HepG2 (cell line): ENCODE measurements around the gene ULK4. TPM values are rescaled to one million over a fixed set of nuclear protein-coding genes. Genes with fewer than 3 reads are reported as not detected.

Experiments
- ARHGAP35 ChIP-seq: sonication (generic); formaldehyde crosslinking; IDR thresholded peaks from 2 replicates; pipeline ENCODE4 v1.9.0; 2022; ENCODE audit warnings: mild to moderate bottlenecking, inconsistent platforms, moderate library complexity, missing genetic modification reagents, borderline replicate concordance
- BATF2 ChIP-seq: sonication (generic); formaldehyde crosslinking; IDR thresholded peaks from 2 replicates; pipeline ENCODE4 v1.8.0; 2022; ENCODE audit warnings: mild to moderate bottlenecking, missing genetic modification reagents, moderate library complexity
- CCDC6 ChIP-seq: sonication (generic); formaldehyde crosslinking; IDR thresholded peaks from 2 replicates; pipeline ENCODE4 v1.8.1; 2022; ENCODE audit warnings: mild to moderate bottlenecking, missing genetic modification reagents, moderate library complexity
- ETV6 ChIP-seq: sonication (generic); formaldehyde crosslinking; conservative IDR thresholded peaks from 2 replicates; pipeline ENCODE4 v1.4.0; 2020; ENCODE audit warnings: missing genetic modification reagents
- HMG20B ChIP-seq: conservative IDR thresholded peaks from 2 replicates; pipeline ENCODE4 v1.6.1; 2016; ENCODE audit warnings: missing genetic modification reagents, missing compliant biosample characterization
- IRX3 ChIP-seq: sonication (generic); formaldehyde crosslinking; IDR thresholded peaks from 2 replicates; pipeline ENCODE4 v1.8.1; 2023; ENCODE audit warnings: mild to moderate bottlenecking, low read depth, missing genetic modification reagents, borderline replicate concordance
- KLF16 ChIP-seq, 2 experiments: sonication (generic) in 1 of 2; formaldehyde crosslinking in 1 of 2; IDR thresholded peaks; 2 replicates each; pipeline versions ENCODE4 v1.6.1 to v1.8.0; 2016 to 2023; ENCODE audit warnings: missing genetic modification reagents in 2 of 2, missing compliant biosample characterization in 1 of 2
- KLF6 ChIP-seq: IDR thresholded peaks from 2 replicates; pipeline ENCODE4 v1.8.0; 2016; ENCODE audit warnings: missing biosample characterization, missing genetic modification reagents
- MAF1 ChIP-seq: sonication (generic); formaldehyde crosslinking; IDR thresholded peaks from 2 replicates; pipeline ENCODE4 v1.5.0; 2020; ENCODE audit warnings: missing genetic modification reagents, borderline replicate concordance
- MTF1 ChIP-seq: sonication (generic); formaldehyde crosslinking; IDR thresholded peaks from 2 replicates; pipeline ENCODE4 v1.5.0; 2020; ENCODE audit warnings: missing genetic modification reagents
- RBFOX2 ChIP-seq: fragments of 200-400 bp; formaldehyde crosslinking; IDR thresholded peaks from 2 replicates; pipeline ENCODE4 v1.6.1; 2017; ENCODE audit warnings: low read depth, mild to moderate bottlenecking, low read length
- SUZ12 ChIP-seq: fragments of 150-350 bp; IDR thresholded peaks from 2 replicates; pipeline ENCODE4 v1.6.1; 2014; ENCODE audit warnings: low read depth, low read length
- TFDP2 ChIP-seq: sonication (generic); formaldehyde crosslinking; IDR thresholded peaks from 2 replicates; pipeline ENCODE4 v1.4.0; 2020; ENCODE audit warnings: missing genetic modification reagents
- THYN1 ChIP-seq: sonication (generic); formaldehyde crosslinking; IDR thresholded peaks from 2 replicates; pipeline ENCODE4 v1.8.1; 2023; ENCODE audit warnings: low read depth, mild to moderate bottlenecking, moderate library complexity, missing genetic modification reagents, borderline replicate concordance
- TIGD3 ChIP-seq: sonication (generic); formaldehyde crosslinking; IDR thresholded peaks from 2 replicates; pipeline ENCODE4 v1.5.1; 2020; ENCODE audit warnings: mild to moderate bottlenecking, missing genetic modification reagents, borderline replicate concordance
- ZGPAT ChIP-seq: IDR thresholded peaks from 2 replicates; pipeline ENCODE4 v1.6.1; 2016; ENCODE audit warnings: mild to moderate bottlenecking
- ZNF124 ChIP-seq: sonication (generic); formaldehyde crosslinking; IDR thresholded peaks from 2 replicates; pipeline ENCODE4 v1.4.0; 2020; ENCODE audit warnings: missing genetic modification reagents
- ZNF17 ChIP-seq: sonication (generic); formaldehyde crosslinking; IDR thresholded peaks from 2 replicates; pipeline ENCODE4 v1.5.0; 2020; ENCODE audit warnings: mild to moderate bottlenecking, missing genetic modification reagents
- ZNF343 ChIP-seq: sonication (generic); formaldehyde crosslinking; IDR thresholded peaks from 2 replicates; pipeline ENCODE4 v1.4.0; 2020; ENCODE audit warnings: mild to moderate bottlenecking, missing genetic modification reagents
- ZNF382 ChIP-seq: sonication (generic); formaldehyde crosslinking; IDR thresholded peaks from 2 replicates; pipeline ENCODE4 v1.5.0; 2020; ENCODE audit warnings: missing genetic modification reagents, mild to moderate bottlenecking, borderline replicate concordance
- ZNF430 ChIP-seq: sonication (generic); formaldehyde crosslinking; IDR thresholded peaks from 2 replicates; pipeline ENCODE4 v1.9.0; 2021; ENCODE audit warnings: mild to moderate bottlenecking, missing genetic modification reagents
- ZNF451 ChIP-seq: sonication (generic); formaldehyde crosslinking; IDR thresholded peaks from 2 replicates; pipeline ENCODE4 v1.5.0; 2020; ENCODE audit warnings: mild to moderate bottlenecking, missing genetic modification reagents
- ZNF781 ChIP-seq: sonication (generic); formaldehyde crosslinking; IDR thresholded peaks from 2 replicates; pipeline ENCODE4 v1.5.1; 2020; ENCODE audit warnings: borderline replicate concordance, mild to moderate bottlenecking, missing genetic modification reagents; ENCODE audit errors: not compliant biosample characterization
- ZNF790 ChIP-seq: sonication (generic); formaldehyde crosslinking; IDR thresholded peaks from 2 replicates; pipeline ENCODE4 v1.8.0; 2022; ENCODE audit warnings: missing genetic modification reagents, mild to moderate bottlenecking, borderline replicate concordance
- ZNF841 ChIP-seq: sonication (generic); formaldehyde crosslinking; IDR thresholded peaks from 2 replicates; pipeline ENCODE4 v1.8.1; 2023; ENCODE audit warnings: missing genetic modification reagents, borderline replicate concordance
- polyA plus RNA-seq, 8 experiments: library from polyadenylated mRNA; depleted of rRNA in 3 of 8; stranded (reverse) in 7 of 8; unstranded in 1 of 8; fragments of >200 nt; fragmentation: Illumina TruSeq in 4 of 8; extraction: Trizol in 4 of 8; gene quantifications; 2 replicates each; pipeline versions ENCODE4 v1.2.1 to v1.2.3, GENCODE V29; 2011 to 2016; ENCODE audit warnings: low read depth in 4 of 8, missing spikeins in 1 of 8, mixed read lengths in 1 of 8; ENCODE audit not compliant: insufficient read depth in 1 of 8
- total RNA-seq, 5 experiments: library from RNA; depleted of rRNA; stranded (reverse); fragments of >200 nt; fragmentation: Illumina TruSeq; extraction: Trizol; gene quantifications; 2 replicates each; pipeline ENCODE4 v1.2.3, GENCODE V29; 2016; ENCODE audit warnings: low read depth in 1 of 5

The ULK4 gene
- total and polyA plus RNA-seq, 2 of the 13 experiments (the other 11 are each of a cell fraction or from before 2014, with no cell fraction given), result 6.7 to 11.8 TPM

- TF ChIP-seq ZGPAT (CRISPR knock-in tag) (peak; percentile 93), IRX3 (CRISPR knock-in tag) (peak; percentile 64; the same call in 1 of the 2 replicates), KLF16 (CRISPR knock-in tag; IDR thresholded peaks at IDR 0.05) (peak in 1 of 2 experiments; percentile 99; a peak in 2 of 4 replicates), THYN1 (CRISPR knock-in tag) (no peak), ZNF17 (CRISPR knock-in tag) (no peak), HMG20B (peak; percentile 83), ZNF430 (CRISPR knock-in tag) (peak; percentile 91; the same call in 1 of the 2 replicates), ZNF790 (CRISPR knock-in tag) (peak; percentile 59; the same call in 1 of the 2 replicates), ZNF781 (CRISPR knock-in tag) (no peak), MAF1 (CRISPR knock-in tag) (peak; percentile 88; the same call in 1 of the 2 replicates), RBFOX2 (peak; percentile 100), ZNF382 (CRISPR knock-in tag) (no peak), ZNF841 (CRISPR knock-in tag) (0 out of 2 replicates have a peak, but pooled peaks have one; percentile 33), BATF2 (CRISPR knock-in tag) (no peak), CCDC6 (CRISPR knock-in tag) (peak; percentile 97), TIGD3 (CRISPR knock-in tag) (no peak), SUZ12 (no peak), ZNF451 (peak; percentile 90), ZNF124 (peak; percentile 97), ARHGAP35 (peak; percentile 69), ZNF343 (CRISPR knock-in tag) (peak; percentile 84; the same call in 1 of the 2 replicates), TFDP2 (peak; percentile 88), KLF6 (CRISPR knock-in tag) (peak; percentile 98), ETV6 (CRISPR knock-in tag) (peak; percentile 83; the same call in 1 of the 2 replicates), MTF1 (no peak; the same call in 1 of the 2 replicates)
These were observed 762.7 kb downstream of the ULK4 start, which contains the start of gene CTNNB1 (continued) for GRCh38 chr3:41198950-41199865.
